ENCODE measurements around the gene TNS4. TPM values are rescaled to one million over a fixed set of nuclear protein-coding genes. Genes with fewer than 3 reads are reported as not detected.
"Not testable (repeated sequence)": the region's sequence is repeated elsewhere in the genome, so short reads cannot be mapped to it uniquely, and the experiment has no call there.

Gene TNS4
- 25.6 TPM for total RNA-seq

GRCh38 chr17:40501499-40501911 is at the start of gene TNS4:
Gene TNS4 (minus strand): TSS chr17:40501623. CDS start chr17:40496425, 5,198 bp downstream.
- no peak for DNase-seq

GRCh38 chr17:40550608-40551007 is 49.2 kb upstream of the TNS4 start:
- DNase-seq: no peak

- no peak for DNase-seq
These were observed 47.7 kb upstream of the TNS4 start for GRCh38 chr17:40548982-40549685.

GRCh38 chr17:40548491-40548981 is 47.1 kb upstream of the TNS4 start:
- DNase-seq: no peak

GRCh38 chr17:40547785-40548478 is 46.5 kb upstream of the TNS4 start:
- DNase-seq: no peak

GRCh38 chr17:40547079-40547784 is 45.8 kb upstream of the TNS4 start:
- no peak for DNase-seq

- DNase-seq: not testable (repeated sequence)
These were observed 45.1 kb upstream of the TNS4 start for GRCh38 chr17:40546497-40546896.

- DNase-seq: no peak
These were observed 44.2 kb upstream of the TNS4 start for GRCh38 chr17:40545660-40546059.

- DNase-seq: peak; percentile 95
These were observed 41.4 kb upstream of the TNS4 start for GRCh38 chr17:40542558-40543411.

GRCh38 chr17:40541873-40542557 is 40.6 kb upstream of the TNS4 start:
- peak; percentile 89 for DNase-seq

- DNase-seq: no peak
These were observed 39.8 kb upstream of the TNS4 start for GRCh38 chr17:40541060-40541872.

- DNase-seq: no peak
These were observed 39.0 kb upstream of the TNS4 start for GRCh38 chr17:40540448-40540847.

GRCh38 chr17:40539711-40540411 is 38.4 kb upstream of the TNS4 start:
- no peak for DNase-seq

GRCh38 chr17:40538936-40539705 is 37.7 kb upstream of the TNS4 start:
- no peak for DNase-seq

- DNase-seq: no peak
These were observed 36.9 kb upstream of the TNS4 start for GRCh38 chr17:40538019-40538935.

GRCh38 chr17:40536295-40537171 is 35.1 kb upstream of the TNS4 start:
- DNase-seq: no peak

GRCh38 chr17:40535924-40536294 is 34.5 kb upstream of the TNS4 start:
- no peak for DNase-seq
